HG03575 (cell line): ENCODE data around the gene INAVA.

Experiments used
- ATAC-seq: cut with Tn5 transposase; IDR thresholded peaks from one replicate; pipeline ENCODE4 v1.9.1; 2021; ENCODE audit not compliant: unreplicated experiment, insufficient number of reproducible peaks, low FRiP score; ENCODE audit errors: extremely low read depth

The INAVA gene, protein sequence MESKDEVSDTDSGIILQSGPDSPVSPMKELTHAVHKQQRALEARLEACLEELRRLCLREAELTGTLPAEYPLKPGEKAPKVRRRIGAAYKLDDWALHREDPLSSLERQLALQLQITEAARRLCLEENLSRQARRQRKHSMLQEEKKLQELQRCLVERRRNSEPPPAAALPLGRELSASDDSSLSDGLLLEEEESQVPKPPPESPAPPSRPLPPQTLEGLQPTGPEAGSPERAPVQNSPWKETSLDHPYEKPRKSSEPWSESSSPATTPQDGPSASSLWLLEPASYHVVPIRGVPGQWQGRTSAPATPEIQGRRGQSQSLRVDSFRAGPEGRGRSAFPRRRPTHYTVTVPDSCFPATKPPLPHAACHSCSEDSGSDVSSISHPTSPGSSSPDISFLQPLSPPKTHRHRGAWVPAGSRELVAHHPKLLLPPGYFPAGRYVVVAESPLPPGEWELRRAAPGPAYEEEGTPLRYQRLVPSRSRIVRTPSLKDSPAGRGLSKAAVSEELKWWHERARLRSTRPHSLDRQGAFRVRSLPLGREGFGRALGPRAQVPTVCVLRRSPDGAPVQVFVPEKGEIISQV

DNA sequence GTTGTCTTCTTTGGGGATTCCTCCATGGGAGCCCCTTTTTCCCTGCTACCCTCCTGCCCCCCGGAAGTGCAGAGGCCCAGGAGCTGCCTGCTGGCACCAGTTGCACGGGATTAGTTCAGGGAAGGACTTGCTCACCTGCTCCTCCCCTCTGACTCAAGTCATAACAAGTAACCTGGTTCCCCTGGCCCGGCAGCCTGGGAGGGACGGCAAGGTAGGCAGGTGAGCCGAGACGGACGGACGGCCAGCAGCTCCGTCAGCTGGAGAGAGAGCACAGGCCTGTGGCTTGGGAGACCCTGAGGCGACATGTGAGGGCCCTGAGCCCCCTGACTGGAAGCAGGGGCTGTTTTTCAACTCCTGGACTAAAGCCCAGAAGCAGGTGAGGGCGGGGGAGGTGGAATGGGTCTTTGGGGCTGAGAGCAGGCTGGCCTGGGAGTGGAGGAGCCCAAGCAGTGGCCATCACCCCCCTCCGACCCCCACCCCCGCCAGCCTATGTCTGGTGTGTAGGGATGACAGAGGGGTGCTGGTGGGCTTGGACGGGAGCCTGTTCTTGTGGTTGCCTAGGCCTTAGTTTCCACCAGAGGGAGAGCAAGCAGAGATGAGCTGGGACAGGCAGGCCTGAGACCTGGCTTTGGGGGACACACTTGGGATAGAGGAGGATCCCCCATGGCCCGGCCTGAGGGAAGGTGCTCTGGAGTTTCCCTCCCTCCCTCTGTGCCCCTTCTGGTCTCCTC is at the start of gene INAVA:
Gene INAVA (plus strand): TSS at position 189 of the 731 bp plus-strand sequence. CDS start 3,501 bp downstream, outside the sequence.
- ATAC-seq: no peak

DNA sequence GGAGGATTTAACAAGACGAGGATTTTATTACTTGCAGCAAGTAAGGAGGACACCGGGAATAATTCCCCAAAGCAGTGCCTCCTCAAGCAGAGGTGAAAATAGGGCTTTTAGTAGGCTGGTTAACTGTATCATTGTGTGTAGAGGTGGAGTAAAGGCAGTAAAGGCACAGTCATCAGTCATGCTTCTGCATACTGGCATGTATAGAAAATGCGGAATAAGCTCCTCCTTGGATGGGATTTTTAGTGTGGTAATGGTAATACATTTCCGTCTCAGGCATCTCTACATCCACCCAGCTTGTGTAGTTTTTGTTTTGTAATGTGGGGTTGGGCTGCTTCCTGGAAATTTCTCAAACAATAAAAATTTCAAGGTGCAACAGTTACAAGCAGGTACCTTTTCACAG is 49.3 kb upstream of the INAVA start:
- ATAC-seq: no peak

DNA sequence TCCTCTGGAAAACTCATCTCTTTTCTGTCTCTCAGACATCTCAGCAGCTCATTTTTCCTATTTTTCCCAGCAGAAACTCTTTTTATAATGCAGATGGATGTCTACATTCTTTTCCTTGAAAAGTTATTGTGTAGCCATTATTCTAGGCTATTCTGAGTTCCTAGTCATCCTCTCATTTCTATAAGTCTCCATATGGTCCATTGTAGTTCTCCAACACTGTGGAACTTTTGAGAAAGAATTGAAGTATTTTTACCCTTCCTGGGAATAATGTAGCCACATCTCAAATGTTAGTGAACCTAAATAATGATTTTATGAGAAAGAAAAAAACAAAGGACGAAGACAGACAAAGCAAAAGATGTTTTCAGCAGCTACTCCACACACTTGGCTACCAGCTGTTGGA is 48.3 kb upstream of the INAVA start:
- no peak for ATAC-seq

DNA sequence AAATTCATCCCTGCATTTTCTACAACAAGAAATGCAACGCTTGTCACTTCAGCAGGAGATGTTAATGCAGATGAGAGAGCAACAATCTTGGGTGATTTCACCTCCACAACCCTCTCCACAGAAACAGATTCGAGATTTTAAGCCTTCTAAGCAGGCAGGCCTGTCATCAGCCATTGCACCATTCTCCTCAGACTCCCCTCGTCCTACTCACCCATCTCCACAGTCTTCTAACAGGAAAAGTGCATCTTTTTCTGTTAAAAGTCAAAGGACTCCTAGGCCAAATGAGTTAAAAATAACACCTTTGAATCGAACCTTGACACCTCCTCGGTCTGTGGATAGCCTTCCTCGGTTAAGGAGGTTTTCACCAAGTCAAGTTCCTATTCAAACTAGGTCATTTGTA is 45.3 kb upstream of the INAVA start:
- no peak for ATAC-seq

GRCh38 chr1:200850554-200850953 is 44.1 kb upstream of the INAVA start:
- no peak for ATAC-seq

DNA sequence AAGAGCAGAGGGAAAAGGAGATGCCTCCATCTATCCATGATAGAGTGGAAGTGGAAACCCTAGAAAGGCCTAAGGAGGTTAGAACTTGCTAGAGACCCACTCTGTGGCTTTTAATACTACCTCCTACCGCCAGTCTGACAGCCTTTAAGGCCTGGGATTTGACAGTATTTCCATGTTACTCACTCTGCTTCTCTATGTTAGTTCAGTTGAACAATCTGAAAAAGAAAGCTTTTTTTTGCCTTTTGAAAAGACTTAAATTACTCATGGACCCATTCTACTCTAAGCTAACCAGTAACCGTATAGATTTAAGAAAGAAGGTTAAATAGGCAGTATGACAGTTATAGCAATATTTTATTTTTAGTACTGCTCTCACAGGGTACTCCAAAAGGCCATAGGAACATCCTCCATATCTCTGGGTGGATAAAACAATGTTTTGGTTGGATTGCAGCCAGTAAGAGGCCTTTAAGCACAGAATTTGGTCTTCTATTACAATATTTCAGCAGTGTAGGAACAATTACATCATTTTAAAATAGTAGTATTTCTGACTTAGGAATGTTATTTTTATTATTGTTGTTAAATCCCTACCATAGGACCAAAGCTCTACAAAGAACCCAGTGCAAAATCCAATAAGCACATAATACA is 37.9 kb upstream of the INAVA start:
- no peak for ATAC-seq

- ATAC-seq: no peak
These were observed 36.9 kb upstream of the INAVA start for GRCh38 chr1:200857804-200858203.

DNA sequence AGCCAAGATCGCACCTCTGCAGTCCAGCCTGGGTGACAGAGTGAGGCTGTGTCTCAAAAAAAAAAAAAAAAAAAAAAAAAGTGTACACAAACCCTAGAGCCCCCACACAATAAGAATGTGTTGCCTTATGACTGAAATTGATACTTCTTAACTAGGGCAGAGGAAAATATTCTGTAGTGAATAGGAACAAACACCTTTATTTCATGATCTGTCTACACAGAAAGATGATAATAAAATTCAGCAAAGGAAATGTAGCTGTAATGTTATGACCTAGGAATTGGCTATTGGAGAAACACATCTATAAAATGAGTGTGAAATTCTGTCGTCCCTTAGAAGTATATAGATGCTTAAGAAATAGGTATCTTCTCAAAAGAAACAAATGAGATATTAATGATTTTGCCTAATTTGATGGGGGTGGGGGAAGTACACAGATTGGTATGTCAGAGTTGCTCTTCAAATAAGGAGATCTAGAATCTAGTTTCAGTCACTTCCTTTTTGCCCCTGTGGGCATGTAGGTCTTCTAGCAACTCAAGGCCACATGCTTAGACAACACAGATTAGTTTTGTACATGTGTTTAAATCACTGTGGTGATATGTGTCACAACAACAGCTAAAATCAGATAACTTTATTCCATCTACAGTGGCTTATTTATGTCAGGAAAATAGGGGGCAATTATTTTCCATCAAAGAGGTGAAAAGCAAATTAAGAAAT is 32.6 kb upstream of the INAVA start:
- ATAC-seq: no peak

DNA sequence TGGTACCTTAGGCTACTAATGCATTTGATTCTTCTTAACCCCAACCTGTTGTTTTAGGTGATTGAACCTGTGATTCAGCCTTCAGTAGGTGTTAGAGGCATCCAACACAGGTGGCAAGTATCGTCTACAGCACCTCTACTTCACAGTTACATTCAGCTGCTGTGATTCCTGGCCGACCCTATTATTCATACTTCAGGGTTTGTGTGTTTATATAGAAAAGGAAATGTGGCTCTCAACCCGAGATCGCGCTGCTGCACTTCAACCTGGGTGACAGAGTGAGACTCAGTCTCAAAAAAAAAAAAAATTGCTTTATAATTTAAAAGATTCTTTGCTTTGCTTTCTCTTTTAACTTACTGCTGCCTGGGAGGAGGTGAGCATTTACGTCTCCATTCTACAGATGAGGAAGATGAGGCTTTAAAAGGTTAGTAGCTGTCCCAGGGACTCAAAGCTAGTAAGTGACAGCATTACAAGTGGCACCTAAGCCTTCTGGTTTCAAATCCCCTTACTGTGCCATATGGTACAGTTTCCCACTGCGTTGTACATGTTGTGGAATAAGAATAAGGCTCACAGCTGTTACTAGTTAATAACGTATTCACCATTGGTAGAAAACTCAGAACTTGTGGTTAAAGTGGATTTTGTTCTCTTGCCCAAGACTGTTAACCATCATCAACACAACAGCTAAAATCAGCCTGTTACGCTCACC is 31.8 kb upstream of the INAVA start:
- no peak for ATAC-seq

GRCh38 chr1:200866116-200866515 is 28.6 kb upstream of the INAVA start:
- ATAC-seq: no peak

DNA sequence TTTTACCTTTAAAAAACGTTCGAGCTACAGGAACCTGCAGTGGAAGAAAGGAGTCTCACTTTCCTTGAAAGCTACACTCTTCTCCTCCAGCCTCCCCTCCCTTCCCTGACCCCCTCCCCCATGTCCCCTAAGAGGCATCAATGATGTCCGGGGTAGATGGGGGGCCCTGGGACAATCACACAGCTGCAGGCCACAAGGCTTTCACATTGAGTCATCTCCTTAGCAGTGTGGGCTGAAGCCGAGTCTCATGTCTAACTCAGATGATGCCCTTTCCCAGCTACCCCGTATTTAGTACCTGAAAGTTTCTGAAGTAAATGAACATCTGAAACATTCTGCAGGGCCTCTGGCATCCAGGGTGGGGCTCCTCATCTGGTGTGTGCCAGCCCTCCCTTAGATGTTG is 28.2 kb upstream of the INAVA start:
- ATAC-seq: peak; percentile 78

GRCh38 chr1:200867018-200867811 is 27.5 kb upstream of the INAVA start:
- ATAC-seq: no peak

GRCh38 chr1:200869376-200869752 is 25.3 kb upstream of the INAVA start:
- ATAC-seq: no peak

DNA sequence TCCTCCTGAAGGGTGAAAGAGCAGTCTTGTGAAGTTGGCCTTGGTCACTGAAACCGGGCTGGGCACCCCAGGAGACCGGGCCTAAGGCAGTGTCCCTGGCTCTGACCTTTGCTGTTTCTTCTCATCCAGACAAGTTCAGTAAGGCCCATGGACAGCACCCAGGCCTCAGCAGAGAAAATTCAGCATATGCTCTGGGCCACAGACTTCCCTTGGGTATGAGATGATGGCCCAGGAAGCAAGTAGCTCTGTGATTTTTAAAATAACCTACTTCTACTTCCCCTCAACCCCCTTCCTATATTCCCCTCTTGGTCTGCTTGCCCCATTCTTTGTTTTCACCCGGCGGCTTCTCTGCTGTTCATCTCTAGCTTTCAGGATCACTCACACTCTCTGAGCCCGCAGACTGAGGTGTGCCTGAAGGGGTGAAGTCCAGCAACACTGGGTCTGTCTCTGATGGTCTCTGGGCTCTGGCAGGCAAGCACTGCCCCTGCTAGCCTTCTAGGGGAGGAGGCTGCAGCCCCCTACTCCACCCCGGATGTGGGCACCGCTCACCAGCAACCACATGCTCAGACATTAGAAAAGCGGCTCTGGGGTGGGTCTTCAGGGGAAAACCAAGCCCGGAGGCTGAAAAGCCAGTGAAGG is 24.8 kb upstream of the INAVA start:
- ATAC-seq: no peak

- no peak for ATAC-seq
These were observed 22.1 kb upstream of the INAVA start, which contains the start of gene GPR25 for GRCh38 chr1:200872446-200873115. Gene GPR25 (plus strand): TSS chr1:200872981. CDS start chr1:200873038, 57 bp downstream.

DNA sequence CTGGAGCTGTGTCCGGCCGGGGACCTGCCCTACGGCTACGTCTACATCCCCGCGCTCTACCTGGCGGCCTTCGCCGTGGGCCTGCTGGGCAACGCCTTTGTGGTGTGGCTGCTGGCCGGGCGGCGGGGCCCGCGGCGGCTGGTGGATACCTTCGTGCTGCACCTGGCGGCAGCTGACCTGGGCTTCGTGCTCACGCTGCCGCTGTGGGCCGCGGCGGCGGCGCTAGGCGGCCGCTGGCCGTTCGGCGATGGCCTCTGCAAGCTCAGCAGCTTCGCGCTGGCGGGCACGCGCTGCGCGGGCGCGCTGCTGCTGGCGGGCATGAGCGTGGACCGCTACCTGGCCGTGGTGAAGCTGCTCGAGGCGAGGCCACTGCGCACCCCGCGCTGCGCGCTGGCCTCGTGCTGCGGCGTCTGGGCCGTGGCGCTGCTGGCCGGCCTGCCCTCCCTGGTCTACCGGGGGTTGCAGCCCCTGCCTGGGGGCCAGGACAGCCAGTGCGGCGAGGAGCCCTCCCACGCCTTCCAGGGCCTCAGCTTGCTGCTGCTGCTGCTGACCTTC is 21.5 kb upstream of the INAVA start:
- ATAC-seq: no peak
